ENCODE measurements around the gene R3HDML.

GRCh38 chr20:44335675-44336074 is 1.2 kb upstream of the R3HDML start:
- no peak for TF ChIP-seq POLR2A (IDR thresholded peaks at IDR 0.05)
- TF ChIP-seq, protein P1, sequence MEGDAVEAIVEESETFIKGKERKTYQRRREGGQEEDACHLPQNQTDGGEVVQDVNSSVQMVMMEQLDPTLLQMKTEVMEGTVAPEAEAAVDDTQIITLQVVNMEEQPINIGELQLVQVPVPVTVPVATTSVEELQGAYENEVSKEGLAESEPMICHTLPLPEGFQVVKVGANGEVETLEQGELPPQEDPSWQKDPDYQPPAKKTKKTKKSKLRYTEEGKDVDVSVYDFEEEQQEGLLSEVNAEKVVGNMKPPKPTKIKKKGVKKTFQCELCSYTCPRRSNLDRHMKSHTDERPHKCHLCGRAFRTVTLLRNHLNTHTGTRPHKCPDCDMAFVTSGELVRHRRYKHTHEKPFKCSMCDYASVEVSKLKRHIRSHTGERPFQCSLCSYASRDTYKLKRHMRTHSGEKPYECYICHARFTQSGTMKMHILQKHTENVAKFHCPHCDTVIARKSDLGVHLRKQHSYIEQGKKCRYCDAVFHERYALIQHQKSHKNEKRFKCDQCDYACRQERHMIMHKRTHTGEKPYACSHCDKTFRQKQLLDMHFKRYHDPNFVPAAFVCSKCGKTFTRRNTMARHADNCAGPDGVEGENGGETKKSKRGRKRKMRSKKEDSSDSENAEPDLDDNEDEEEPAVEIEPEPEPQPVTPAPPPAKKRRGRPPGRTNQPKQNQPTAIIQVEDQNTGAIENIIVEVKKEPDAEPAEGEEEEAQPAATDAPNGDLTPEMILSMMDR (IDR thresholded peaks at IDR 0.05), result no peak
